HG03045 (cell line): ENCODE results near the gene DYNAP.

Source experiments
- ATAC-seq: cut with Tn5 transposase; IDR thresholded peaks from one replicate; pipeline ENCODE4 v1.9.1; 2021; ENCODE audit warnings: mild to moderate bottlenecking, moderate library complexity; ENCODE audit not compliant: unreplicated experiment

Gene DYNAP

DNA sequence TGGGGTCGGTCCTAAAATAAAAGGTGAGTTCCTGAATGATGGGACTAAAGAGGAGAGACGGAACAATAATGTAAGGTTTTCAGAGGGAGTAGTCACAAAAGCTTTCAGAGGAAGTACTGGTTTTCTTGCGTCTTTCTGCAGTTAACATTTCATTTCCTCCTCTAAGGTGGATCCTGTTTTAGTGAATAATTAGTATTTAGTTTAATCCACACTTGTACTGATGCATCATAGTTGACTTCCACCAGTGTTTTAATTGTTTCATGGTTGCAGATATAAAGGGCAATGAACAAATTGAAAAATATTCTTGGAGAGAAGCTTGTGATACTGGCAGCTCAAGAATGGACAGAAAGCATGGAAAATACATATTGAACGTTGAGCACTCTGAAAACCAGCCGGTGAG is at the start of gene DYNAP:
Gene DYNAP, plus strand, starts transcription at position 301 of the 400 bp plus-strand sequence. Its CDS starts 38 bp downstream, at position 339.
- ATAC-seq = no peak

- no peak for ATAC-seq
These were observed 39.5 kb upstream of the DYNAP start for GRCh38 chr18:54551590-54551989.

DNA sequence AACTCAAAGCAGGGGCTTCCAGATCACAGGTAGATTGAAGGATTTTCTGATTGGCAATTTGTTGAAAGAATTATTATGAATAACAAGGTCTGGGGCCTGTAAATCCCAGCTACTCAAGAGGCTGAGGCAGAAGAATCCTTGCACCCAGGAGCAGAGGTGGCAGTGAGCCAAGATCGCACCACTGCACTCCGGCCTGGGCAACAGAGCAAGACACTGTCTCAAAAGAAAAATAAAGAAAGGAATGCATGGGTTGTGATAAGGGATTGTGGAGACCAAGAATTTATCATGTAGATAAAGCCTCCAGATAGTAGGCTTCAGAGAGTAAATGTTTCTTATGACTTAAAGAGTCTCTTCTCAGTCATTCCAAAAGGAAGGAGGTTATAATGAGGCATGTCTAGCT is 35.8 kb upstream of the DYNAP start:
- no peak for ATAC-seq

DNA sequence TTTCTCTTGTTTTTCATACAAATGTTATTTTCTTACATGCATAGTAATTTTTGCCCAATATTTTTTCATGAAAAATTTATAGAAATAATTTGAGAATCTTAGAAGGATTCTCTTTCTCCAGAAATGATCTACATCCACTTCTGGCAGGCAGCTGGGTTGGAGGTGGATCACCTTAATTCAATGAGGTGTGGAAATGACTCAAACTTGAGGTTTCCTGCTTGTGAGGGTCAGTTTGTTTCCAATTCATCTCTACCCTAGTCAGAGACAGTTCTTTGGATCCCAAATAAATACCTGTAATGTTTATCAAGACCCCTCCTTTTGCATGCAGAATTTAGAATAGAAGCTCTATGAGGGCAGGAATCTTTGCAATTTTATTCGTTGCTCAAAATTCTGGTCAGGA is 35.0 kb upstream of the DYNAP start:
- ATAC-seq = no peak

GRCh38 chr18:54557958-54558357 is 33.1 kb upstream of the DYNAP start:
- ATAC-seq = no peak

GRCh38 chr18:54558609-54559585 is 32.1 kb upstream of the DYNAP start:
- no peak for ATAC-seq

DNA sequence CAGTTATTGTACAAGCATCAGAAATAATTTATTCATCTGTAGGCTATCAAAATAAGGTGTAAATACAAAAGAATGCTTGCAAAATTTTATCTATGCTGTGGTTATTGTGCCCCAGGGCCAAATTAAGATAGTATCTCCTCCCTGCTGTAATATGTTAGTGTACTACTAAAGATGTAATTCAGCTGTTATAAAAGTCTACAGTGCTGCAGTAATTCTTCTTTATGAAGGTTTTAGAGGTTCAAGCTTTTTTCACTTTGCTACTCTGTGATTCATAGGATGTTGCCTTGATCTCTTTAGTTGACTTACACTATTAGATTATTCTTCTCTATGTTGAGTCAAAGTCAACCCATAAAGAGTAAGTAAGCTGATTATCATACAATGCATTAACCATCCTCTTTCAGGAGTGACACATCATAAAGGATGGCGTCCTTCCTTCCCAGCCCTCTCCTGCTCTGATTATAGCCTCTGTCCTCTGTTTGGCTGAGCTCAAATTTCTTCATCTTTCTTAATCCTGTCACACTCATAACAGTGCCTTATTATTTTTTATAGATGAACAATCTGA is 29.3 kb upstream of the DYNAP start:
- ATAC-seq = no peak

DNA sequence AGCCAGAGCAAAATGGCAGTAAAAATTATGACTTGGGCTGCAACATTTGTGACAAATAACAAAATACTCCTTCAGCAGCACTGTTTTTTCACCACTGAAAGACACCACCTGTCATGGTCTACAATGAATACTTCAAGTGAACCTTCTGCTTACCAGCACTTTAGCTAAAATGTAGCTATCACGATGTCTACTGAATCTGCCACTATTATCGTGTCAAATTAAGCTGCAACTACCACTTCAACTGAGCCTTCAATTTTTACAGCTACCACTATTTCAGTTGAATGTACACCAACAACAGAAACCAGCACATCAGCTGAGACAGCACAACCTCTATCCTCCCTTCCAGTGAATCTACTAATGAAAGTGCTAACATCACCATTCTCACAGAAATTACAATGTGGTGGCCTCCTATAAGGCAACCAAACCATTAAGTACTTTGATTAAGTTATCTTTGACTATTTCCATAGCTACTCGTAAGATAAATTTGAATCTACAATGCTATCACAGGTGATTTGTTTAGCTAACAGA is 10.8 kb upstream of the DYNAP start:
- ATAC-seq = no peak

GRCh38 chr18:54584065-54584464 is 7.0 kb upstream of the DYNAP start:
- no peak for ATAC-seq

DNA sequence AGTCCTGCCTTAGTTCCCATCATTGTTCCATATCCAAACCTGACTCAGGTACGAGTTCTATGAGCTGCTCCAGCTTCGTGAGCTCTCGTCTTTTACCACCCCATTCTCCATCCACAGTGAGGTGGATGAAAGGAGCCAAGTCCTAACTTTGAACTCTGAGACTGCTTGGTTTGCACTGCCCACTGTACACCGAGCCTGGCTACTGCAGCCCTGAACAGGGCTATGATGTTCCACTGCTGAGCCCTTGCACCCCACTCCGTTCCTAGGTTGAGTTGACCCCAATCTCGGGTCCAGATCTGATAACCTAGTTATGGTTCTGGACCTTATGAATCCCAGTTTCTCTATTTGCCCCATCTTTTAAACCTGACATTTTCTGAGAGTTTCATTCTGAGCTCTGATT is 5.3 kb upstream of the DYNAP start:
- ATAC-seq = no peak

DNA sequence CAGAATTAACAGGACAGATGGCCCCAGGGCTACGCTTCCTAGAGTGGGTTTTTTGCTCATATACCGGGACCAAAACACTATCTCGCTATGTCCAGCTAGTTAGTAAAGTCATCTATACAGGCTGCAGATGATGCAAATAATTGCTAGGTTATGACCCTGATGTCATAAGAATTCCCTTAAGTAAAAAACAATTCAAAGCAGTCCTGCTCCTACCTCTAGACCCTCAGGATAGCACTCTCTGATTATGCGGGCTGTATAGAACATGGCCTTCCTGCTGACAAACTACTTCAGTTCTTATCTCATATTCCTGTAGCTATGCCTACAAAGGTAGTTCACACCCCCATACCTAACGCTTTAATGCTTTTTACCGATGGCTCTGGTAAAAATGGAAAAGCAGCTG is 13.2 kb downstream of the DYNAP start:
- ATAC-seq = no peak

- no peak for ATAC-seq
These were observed 15.8 kb downstream of the DYNAP start for GRCh38 chr18:54606835-54607212.

- no peak for ATAC-seq
These were observed 16.4 kb downstream of the DYNAP start for GRCh38 chr18:54607213-54608027.

DNA sequence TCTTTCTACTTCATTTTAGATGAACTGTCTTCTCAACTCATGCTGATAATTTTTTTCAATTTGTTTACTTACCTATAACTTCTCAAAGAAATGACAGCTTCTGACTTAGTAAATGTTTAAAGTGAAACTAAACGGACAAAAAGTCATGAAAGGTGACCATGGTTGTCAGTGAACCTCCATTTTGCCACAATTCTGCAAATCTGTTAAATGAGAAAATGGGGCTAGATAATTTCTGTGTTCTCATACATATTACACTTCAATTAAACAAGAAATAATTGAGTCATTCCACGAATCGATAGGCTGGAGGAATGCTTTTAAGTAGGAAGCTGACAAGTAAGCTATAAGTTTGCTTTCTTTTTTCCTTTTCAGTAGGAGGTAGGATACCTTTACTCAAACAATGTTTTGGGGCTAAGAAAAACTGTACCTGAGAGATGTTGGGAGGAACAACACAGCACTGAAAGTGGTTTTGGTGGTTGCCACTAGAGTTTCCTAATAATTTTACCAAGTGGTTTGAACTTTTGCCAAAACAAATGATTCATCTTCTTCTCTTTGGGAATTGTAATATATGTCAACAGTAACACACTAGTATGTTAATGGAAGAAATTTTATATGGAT is 17.1 kb downstream of the DYNAP start:
- ATAC-seq = no peak

DNA sequence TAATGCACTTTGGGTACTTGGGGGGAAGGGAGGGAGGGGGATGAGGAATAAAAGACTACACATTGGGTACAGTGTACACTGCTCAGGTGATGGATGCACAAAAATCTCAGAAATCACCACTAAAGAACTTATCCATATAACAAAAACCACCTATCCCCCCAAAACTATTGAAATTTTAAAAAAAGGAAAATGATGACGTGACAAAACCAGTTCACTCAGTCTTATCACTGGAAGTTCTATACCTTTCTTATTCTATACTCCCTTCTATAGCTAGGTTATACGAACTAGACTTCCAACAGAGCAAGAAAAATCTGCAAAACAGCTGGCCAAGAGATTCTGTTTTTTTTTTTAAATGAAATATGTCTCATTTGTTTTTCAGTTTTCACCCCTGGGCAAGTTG is 20.8 kb downstream of the DYNAP start:
- no peak for ATAC-seq

- no peak for ATAC-seq
These were observed 21.2 kb downstream of the DYNAP start for GRCh38 chr18:54612237-54612636.

DNA sequence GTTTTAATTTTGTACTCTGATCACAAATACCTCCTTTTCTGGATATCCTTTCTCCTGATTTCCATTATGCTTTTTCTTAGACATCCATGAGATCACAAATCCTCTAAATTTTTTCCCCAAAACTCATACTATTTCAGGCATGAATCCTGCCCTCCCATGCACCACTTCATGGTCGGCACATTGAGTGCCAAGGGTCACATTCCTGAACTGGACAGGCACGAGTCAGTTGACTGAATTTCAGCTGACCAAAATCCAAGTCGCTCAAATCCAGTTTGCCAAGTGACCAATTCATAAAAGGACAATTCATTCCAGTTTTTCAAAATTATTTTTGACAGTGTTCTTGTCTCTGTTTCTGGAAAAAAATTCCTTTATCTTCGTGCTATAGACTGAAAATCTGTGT is 22.1 kb downstream of the DYNAP start:
- ATAC-seq = no peak

GRCh38 chr18:54616220-54616848 is 25.3 kb downstream of the DYNAP start:
- no peak for ATAC-seq

GRCh38 chr18:54622084-54622483 is 31.0 kb downstream of the DYNAP start:
- no peak for ATAC-seq

- ATAC-seq = no peak
These were observed 35.7 kb downstream of the DYNAP start for GRCh38 chr18:54626779-54627178.
